B cell (primary cell): ENCODE data around the gene RDH13. TPM values are rescaled to one million over a fixed set of nuclear protein-coding genes. Genes with fewer than 3 reads are reported as not detected.

Experiments
- ATAC-seq: fragments of 200-7000 bp; cut with Tn5 transposase; one replicate; pipeline ENCODE4 v1.10.0; 2021; ENCODE audit warnings: low read depth, mild to moderate bottlenecking, moderate number of reproducible peaks, moderate library complexity
- CTCF ChIA-PET: fragments of 350-600 bp; sonication (Branson Sonifier 250); formaldehyde crosslinking; loops from one replicate; lab custom pipeline; 2021; ENCODE audit warnings: antibody characterized with exemption, inconsistent platforms; lab: Charles Lee
- POLR2A ChIA-PET: fragments of 350-600 bp; sonication (Branson Sonifier 250); formaldehyde crosslinking; loops from one replicate; lab custom pipeline; 2021; ENCODE audit warnings: antibody characterized with exemption; lab: Charles Lee
- DNase-seq: peaks from one replicate; pipeline ENCODE4 v3.0.0; 2013
- H2AFZ ChIP-seq: 2 replicates; pipeline ENCODE4 v1.6.1; 2012; ENCODE audit warnings: mild to moderate bottlenecking, low read depth, low read length; ENCODE audit not compliant: insufficient read depth, poor library complexity, severe bottlenecking
- H3K27ac ChIP-seq, 2 donors: 1 replicate in 1 of 2; 2 replicates in 1 of 2; pipeline ENCODE4 v1.5.1; 2012 to 2013; ENCODE audit warnings: low read length in 2 of 2, mild to moderate bottlenecking in 2 of 2, moderate library complexity in 1 of 2
- H3K27me3 ChIP-seq, 4 experiments: fragments of 200-600 bp in 1 of 4; sonication (generic) in 1 of 4; replicated peaks in 1 of 4; 1 replicate in 2 of 4; 2 replicates in 2 of 4; pipeline versions ENCODE4 v1.6.1 to v1.7.0; 2013 to 2016; ENCODE audit warnings: low read length in 3 of 4, mild to moderate bottlenecking in 2 of 4, mixed read lengths in 1 of 4, moderate library complexity in 1 of 4; ENCODE audit not compliant: insufficient read depth in 4 of 4, control insufficient read depth in 3 of 4; ENCODE audit errors: control extremely low read depth in 1 of 4
- H3K36me3 ChIP-seq, 2 experiments: replicated peaks in 1 of 2; 1 replicate in 1 of 2; 2 replicates in 1 of 2; pipeline versions ENCODE4 v1.6.1 to v1.7.1; 2013; ENCODE audit warnings: low read length in 1 of 2; ENCODE audit not compliant: insufficient read depth in 2 of 2, control insufficient read depth in 1 of 2; ENCODE audit errors: control extremely low read depth in 1 of 2, extremely low read depth in 1 of 2
- H3K4me1 ChIP-seq, 2 donors: fragments of 200-600 bp in 1 of 2; sonication (generic) in 1 of 2; 1 replicate in 1 of 2; 2 replicates in 1 of 2; pipeline versions ENCODE4 v1.5.1 to v1.6.1; 2013 to 2017; ENCODE audit warnings: low read length in 2 of 2; ENCODE audit not compliant: control insufficient read depth in 2 of 2, insufficient read depth in 2 of 2
- H3K4me2 ChIP-seq: replicated peaks from 2 replicates; pipeline ENCODE3; 2012; ENCODE audit warnings: mild to moderate bottlenecking, low read depth, low read length; ENCODE audit not compliant: poor library complexity, severe bottlenecking
- H3K4me3 ChIP-seq, 5 experiments: fragments of 200-600 bp in 1 of 5; sonication (generic) in 1 of 5; 1 replicate in 3 of 5; 2 replicates in 2 of 5; pipeline versions ENCODE4 v1.5.1 to v1.7.0; 2011 to 2016; ENCODE audit warnings: low read length in 4 of 5, mild to moderate bottlenecking in 4 of 5, low read depth in 2 of 5, control low read depth in 1 of 5, moderate library complexity in 1 of 5; ENCODE audit not compliant: insufficient read depth in 1 of 5; ENCODE audit errors: control extremely low read depth in 1 of 5, extremely low read depth in 1 of 5
- H3K79me2 ChIP-seq: fragments of 200-600 bp; sonication (generic); one replicate; pipeline ENCODE4 v1.6.0; 2016; ENCODE audit warnings: low read length; ENCODE audit not compliant: control insufficient read depth, insufficient read depth
- H3K9ac ChIP-seq: fragments of 200-600 bp; sonication (generic); 2 replicates; pipeline ENCODE4 v1.6.1; 2017; ENCODE audit warnings: mild to moderate bottlenecking, low read length, moderate library complexity
- H3K9me3 ChIP-seq, 3 donors: one replicate each; pipeline versions ENCODE4 v1.6.1 to v1.7.1; 2013; ENCODE audit warnings: low read length in 2 of 3; ENCODE audit not compliant: control insufficient read depth in 2 of 3, insufficient read depth in 1 of 3; ENCODE audit errors: control extremely low read depth in 1 of 3
- H4K20me1 ChIP-seq: 2 replicates; pipeline ENCODE4 v1.6.0; 2012; ENCODE audit warnings: mild to moderate bottlenecking, low read length; ENCODE audit not compliant: insufficient read depth, control insufficient read depth, poor library complexity, severe bottlenecking
- H3K27ac Mint-ChIP-seq: one replicate; pipeline ENCODE4 v1.8.0; 2021; ENCODE audit warnings: mixed read lengths
- H3K27me3 Mint-ChIP-seq: one replicate; pipeline ENCODE4 v1.8.0; 2021; ENCODE audit warnings: mixed read lengths
- H3K4me1 Mint-ChIP-seq: one replicate; pipeline ENCODE4 v1.8.0; 2021; ENCODE audit warnings: mixed read lengths
- H3K4me3 Mint-ChIP-seq: one replicate; pipeline ENCODE4 v1.8.0; 2021; ENCODE audit warnings: mixed read lengths
- H3K9me3 Mint-ChIP-seq: one replicate; pipeline ENCODE4 v1.8.0; 2022; ENCODE audit warnings: mixed read lengths; ENCODE audit not compliant: insufficient read depth
- EZH2 ChIP-seq: IDR thresholded peaks from 2 replicates; pipeline ENCODE4 v1.6.1; 2012; ENCODE audit warnings: borderline replicate concordance, low read depth, mild to moderate bottlenecking, moderate library complexity, low read length; ENCODE audit not compliant: insufficient read depth, poor library complexity, severe bottlenecking
- WGBS: methylation state at CpG from one replicate; pipeline ENCODE4 v1.1.5; 2013; ENCODE audit warnings: missing lambda C conversion rate; ENCODE audit not compliant: insufficient coverage; 5-methylcytosine and 5-hydroxymethylcytosine counted together
- intact Hi-C: fragments of 100-400 bp; cut with micrococcal nuclease; formaldehyde crosslinking; loops from one replicate; pipeline ENCODE4 v1.10.0; 2022
- polyA plus RNA-seq: library from polyadenylated mRNA; depleted of rRNA; stranded (reverse); fragments of >200 nt; gene quantifications from 2 replicates; pipeline ENCODE4 v1.2.3, GENCODE V29; 2012
- total RNA-seq, 2 donors: library from RNA; stranded (reverse); fragments of 120-200 nt in 1 of 2; gene quantifications; 1 replicate in 1 of 2; 2 replicates in 1 of 2; pipeline versions ENCODE4 v1.2.3 to v1.2.4, GENCODE V29; 2013 to 2022
- TF ChIP-seq, protein P1 (sequence below): fragments of 200-600 bp; IDR thresholded peaks from one replicate; pipeline ENCODE4 v1.8.0; 2022; ENCODE audit warnings: antibody characterized with exemption, mild to moderate bottlenecking

The RDH13 gene
- total and polyA plus RNA-seq, 2 donors (not counting 1 experiment from before 2014, with no cell fraction given): 17.5 to 20.4 TPM

DNA sequence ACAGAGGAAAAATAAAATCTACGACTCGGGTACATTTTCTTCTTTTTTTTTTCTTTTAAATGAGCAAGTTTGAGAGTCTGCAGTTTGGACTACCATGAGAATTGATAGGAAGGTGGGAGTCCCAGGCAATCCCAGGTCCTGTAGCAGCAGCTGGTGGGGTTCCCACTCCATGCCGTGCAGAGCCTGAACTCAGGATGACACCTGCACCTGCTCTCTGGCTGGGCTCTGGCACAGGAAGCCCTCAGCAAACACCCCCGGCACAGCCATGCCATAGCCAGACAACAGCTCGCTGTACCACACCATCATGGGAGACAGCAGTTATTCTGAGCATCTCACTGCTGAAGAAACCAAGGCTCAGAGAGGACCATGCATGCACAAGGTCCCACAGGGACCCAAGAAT lies 18.7 kb downstream of the RDH13 start:
- H3K27ac ChIP-seq: no peak overlapping the region
- intact Hi-C loops: no loop called here
- no peaks in the 10 kb centered on the region for H3K27me3 ChIP-seq
- 96% methylated on average over 3 of the region's 5 CpGs for WGBS
- no peak overlapping the region for H2AFZ ChIP-seq
- no peaks in the 10 kb centered on the region for H3K9me3 Mint-ChIP-seq
- peaks cover 8% of the 10 kb centered on the region for H3K4me1 Mint-ChIP-seq
- H3K9ac ChIP-seq: no peak overlapping the region
- H3K36me3 ChIP-seq: peaks cover 0 to 38% of the 10 kb centered on the region in 2 experiments
- no peak for TF ChIP-seq EZH2
- TF ChIP-seq, protein P1, sequence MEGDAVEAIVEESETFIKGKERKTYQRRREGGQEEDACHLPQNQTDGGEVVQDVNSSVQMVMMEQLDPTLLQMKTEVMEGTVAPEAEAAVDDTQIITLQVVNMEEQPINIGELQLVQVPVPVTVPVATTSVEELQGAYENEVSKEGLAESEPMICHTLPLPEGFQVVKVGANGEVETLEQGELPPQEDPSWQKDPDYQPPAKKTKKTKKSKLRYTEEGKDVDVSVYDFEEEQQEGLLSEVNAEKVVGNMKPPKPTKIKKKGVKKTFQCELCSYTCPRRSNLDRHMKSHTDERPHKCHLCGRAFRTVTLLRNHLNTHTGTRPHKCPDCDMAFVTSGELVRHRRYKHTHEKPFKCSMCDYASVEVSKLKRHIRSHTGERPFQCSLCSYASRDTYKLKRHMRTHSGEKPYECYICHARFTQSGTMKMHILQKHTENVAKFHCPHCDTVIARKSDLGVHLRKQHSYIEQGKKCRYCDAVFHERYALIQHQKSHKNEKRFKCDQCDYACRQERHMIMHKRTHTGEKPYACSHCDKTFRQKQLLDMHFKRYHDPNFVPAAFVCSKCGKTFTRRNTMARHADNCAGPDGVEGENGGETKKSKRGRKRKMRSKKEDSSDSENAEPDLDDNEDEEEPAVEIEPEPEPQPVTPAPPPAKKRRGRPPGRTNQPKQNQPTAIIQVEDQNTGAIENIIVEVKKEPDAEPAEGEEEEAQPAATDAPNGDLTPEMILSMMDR: no peak
- DNase-seq: no peak
- no peaks in the 10 kb centered on the region for H3K79me2 ChIP-seq
- CTCF ChIA-PET: no interaction called here
- POLR2A ChIA-PET: no interaction called here
- no peak overlapping the region for H3K4me2 ChIP-seq
- no peaks in the 10 kb centered on the region for H3K27me3 Mint-ChIP-seq
- H3K27ac Mint-ChIP-seq: no peak overlapping the region
- no peak for ATAC-seq
- peaks cover 10% of the 10 kb centered on the region for H4K20me1 ChIP-seq
- no peak overlapping the region for H3K4me3 Mint-ChIP-seq
- peaks cover 6 to 8% of the 10 kb centered on the region in 2 donors for H3K4me1 ChIP-seq
- H3K9me3 ChIP-seq: no peaks in the 10 kb centered on the region
- no peak overlapping the region for H3K4me3 ChIP-seq

DNA sequence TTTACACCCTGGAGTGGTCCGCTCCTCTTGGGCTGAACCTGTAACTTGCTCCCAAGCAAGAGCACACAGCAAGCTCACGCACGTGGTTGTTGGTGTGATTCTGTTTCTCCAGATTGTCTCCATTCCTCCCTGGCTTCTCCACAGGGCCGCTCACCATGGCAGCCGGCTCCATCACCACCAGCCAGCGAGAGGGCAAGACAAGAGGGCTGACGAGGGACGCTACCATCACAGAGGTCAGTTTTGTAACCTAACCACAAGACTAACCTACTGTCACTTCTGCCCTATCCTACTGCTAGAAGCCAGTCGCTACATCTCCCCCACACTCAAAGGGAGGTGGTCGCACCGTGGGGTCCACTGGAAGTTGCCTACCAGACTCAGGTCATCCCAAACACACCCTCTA lies 20.3 kb downstream of the RDH13 start:
- no peak overlapping the region for H2AFZ ChIP-seq
- H3K9me3 Mint-ChIP-seq: no peaks in the 10 kb centered on the region
- intact Hi-C loops: no loop called here
- H3K9me3 ChIP-seq: no peaks in the 10 kb centered on the region
- no peak overlapping the region for H3K27ac ChIP-seq
- H3K36me3 ChIP-seq: peaks cover 0 to 28% of the 10 kb centered on the region in 2 experiments
- H3K4me1 Mint-ChIP-seq: peaks cover 8% of the 10 kb centered on the region
- WGBS: 87% methylated on average over 10 of the region's 11 CpGs
- peaks cover 10% of the 10 kb centered on the region for H4K20me1 ChIP-seq
- no peak overlapping the region for H3K4me2 ChIP-seq
- H3K9ac ChIP-seq: no peak overlapping the region
- no peaks in the 10 kb centered on the region for H3K27me3 Mint-ChIP-seq
- ChIA-PET POLR2A (no interaction called here), CTCF (no interaction called here)
- H3K4me3 Mint-ChIP-seq: no peak overlapping the region
- TF ChIP-seq, protein P1: no peak
- no peak for TF ChIP-seq EZH2
- no peaks in the 10 kb centered on the region for H3K79me2 ChIP-seq
- DNase-seq (no peak), ATAC-seq (no peak)
- H3K4me3 ChIP-seq: no peak overlapping the region
- peaks cover 6 to 8% of the 10 kb centered on the region in 2 donors for H3K4me1 ChIP-seq
- no peak overlapping the region for H3K27ac Mint-ChIP-seq
- no peaks in the 10 kb centered on the region for H3K27me3 ChIP-seq
